IPS DF 19.7 (cell line): ENCODE data around the gene TUBA1B.

Source experiments
- DNase-seq: peaks from one replicate; pipeline ENCODE4 v3.0.0-alpha.2; 2013; ENCODE audit warnings: low read depth, low spot score

Gene TUBA1B

DNA sequence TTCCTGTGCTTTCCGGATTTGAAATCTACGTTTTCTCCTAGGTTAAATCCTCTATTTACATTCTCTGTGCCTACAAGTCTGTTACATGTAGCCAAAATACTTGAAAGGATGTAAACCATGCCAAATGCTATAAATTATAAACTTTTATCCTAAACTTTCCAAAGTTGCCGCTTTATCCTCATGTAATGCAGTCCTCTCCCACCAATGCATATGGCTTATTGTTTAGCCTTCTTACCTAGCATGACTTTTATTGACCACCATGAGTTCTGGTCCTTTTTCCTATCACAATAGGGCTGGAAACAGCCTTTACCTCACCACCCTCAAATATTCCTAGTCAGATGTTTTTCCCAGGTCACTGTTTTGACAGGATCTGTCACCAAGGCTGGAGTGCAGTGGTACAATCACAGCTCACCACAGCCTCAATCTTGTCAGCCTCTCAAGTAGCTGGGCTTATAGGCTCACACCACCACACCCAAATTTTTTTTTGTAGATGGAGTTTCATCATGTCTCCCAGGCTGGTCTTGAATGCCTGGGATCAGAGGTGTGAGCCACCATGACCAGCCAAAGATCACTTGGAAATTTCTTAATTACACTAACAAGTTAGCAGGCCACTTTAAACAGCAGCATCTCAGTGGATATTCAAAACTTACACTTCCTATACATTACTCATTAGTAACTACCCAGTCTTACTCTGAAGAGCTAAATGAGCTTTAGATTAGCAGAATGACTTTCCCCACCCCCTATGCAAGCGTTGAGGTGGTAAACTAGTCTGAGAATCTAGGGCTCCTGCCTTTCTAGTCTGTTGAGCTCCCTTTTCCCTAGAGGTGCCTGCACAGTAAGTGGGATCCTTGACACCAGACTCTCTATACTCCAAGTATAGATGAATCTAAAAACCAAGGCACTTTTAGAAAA is 4.1 kb downstream of the TUBA1B start:
- DNase-seq = no peak

GRCh38 chr12:49121047-49121696 is 10.0 kb downstream of the TUBA1B start:
- peak; percentile 30 for DNase-seq

DNA sequence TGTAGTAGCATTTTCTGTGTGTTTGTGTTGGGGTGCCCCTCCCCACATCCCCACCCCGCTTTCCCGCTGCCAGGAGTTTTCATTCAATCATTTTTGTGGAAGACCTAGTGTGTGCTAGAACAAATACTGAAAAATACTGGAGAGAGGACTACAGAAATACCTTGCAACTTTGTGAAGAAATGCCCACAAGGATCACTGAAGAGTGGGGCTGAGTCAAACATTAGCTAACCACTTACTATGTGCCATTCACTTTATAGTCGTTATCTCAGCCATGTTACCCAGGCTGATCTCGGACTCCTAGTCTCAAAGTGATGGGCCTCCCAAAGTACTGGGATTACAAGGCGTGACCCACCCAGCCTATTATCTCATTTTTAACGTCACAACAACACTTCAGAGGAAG is 20.0 kb downstream of the TUBA1B start:
- DNase-seq = no peak

DNA sequence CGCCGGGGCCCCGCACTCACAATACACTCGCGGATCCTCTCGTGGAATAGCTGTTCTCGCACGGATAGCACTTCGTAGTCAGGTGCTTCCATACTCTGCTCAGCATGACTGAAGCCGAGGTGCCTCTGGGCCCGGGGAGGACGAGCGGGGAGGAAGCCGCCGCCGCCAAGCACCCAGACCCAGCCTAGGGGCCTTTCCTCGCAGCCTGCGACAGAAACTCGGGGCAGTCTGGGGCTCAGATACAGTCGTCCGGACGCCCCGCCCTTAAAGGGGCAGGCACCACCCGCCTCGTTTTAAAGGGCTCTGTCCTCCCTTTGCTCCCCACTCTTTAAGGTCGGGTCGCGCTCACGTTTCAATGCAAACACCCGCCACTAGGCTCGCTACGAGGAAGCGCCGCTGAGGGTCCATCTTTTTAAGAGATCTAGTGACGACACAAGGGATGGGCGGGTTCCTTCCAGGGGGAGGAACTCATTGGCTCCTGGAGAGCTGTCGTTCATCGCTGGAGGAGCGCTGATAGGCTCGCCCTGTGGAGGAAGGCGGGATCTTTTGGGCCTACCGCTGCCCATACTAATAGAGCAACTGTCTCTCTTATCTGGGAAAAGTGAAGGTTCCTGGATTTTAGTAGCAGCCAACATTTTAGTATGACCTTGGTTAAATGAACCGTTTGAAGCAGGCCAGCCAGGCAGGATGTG is 20.6 kb downstream of the TUBA1B start, which contains the start of gene LMBR1L:
Gene LMBR1L (minus strand): TSS at position 384 of the 692 bp plus-strand sequence. CDS start 292 bp downstream, at position 92.
- DNase-seq = peak; percentile 90

- DNase-seq = no peak
Measured at GRCh38 chr12:49109641-49110463, 21.3 kb downstream of the TUBA1B start.

- no peak for DNase-seq
Measured at GRCh38 chr12:49108958-49109404, 22.2 kb downstream of the TUBA1B start.

DNA sequence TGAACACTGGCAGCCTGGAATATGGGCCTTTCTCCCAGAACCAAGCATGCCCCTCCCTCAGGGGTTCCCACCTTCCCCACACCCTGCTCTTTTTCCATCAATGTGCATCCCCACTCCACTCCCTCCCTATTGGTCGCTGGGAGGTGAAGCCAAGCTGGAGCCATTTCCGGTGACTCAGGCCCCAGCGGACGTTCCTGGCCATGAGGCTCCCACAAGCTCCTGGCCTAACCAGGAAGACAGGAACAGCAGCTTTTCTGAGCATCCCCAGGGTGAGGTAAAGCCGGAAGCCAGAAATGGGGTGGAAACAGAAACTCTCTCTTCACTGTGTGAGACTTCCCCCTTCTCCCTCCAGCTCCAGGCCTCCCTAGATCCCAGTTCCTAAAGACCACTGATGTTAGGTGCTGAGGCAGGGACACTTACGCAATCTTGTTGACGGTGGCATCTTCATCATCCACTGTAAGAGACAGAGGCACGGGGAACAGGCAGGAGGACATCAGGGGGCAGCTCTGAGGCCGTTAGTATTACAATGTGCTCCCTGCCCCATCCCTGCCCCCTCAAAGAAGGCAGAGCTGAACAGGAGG is 25.6 kb downstream of the TUBA1B start:
- DNase-seq = no peak

- no peak for DNase-seq
Measured at GRCh38 chr12:49104822-49105221, 26.4 kb downstream of the TUBA1B start.

DNA sequence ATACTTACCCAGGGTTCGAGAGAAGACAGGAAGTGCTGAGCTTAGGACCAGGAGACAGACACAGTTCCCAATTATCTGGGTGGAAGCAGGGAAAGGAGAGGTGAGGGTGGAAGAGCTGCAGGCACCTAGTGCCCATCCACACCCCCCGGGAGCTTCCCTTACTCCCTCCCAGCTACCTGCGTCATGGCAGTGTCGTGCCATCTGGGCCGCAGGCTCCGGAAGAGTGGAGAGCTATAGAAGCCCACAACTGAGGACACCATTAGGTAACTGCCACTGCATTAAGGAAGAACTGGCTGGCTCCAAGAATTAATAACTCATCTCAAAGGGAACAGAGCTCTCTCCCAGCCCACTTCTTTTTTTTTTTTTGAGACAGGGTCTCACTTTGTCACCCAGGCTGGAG is 30.8 kb downstream of the TUBA1B start:
- DNase-seq = no peak

DNA sequence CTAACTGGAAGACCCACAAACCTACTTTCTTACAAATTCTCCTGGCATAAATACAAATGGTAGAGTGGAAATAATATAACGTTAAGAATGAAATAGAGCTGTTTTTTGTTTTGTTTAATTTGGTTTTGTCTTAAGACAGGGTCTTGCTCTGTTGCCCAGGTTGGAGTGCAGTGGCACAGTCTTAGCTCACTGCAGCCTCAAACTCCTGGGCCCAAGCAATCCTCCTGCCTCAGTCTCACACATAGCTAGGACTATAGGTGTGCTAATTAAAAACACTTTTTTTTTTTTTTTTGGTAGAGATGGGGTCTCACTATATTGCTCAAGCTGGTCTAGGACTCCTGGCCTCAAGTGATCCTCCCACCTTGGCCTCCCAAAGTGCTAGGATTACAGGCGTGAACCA is 32.5 kb downstream of the TUBA1B start:
- DNase-seq = no peak

DNA sequence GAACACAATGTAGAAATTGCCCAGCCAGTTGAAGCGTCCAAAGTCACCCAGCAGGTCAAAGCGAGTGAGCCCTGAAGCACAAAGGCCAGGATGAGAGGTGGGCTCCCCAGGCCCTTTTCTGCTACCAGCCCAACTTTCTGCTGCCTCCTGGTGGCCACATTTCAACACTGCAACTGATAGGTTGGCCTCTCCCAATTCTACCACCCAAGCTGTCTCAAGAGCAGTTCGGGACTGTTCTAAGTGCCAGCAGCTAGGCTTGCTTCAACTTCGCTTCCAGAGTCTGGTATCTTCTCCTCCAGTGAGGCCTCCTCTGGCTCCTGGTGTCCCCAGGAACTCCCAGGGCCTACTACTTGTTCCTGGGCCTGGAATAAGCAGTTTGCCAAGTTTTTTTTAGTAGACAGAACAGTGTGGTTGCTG is 33.2 kb downstream of the TUBA1B start:
- DNase-seq = no peak

DNA sequence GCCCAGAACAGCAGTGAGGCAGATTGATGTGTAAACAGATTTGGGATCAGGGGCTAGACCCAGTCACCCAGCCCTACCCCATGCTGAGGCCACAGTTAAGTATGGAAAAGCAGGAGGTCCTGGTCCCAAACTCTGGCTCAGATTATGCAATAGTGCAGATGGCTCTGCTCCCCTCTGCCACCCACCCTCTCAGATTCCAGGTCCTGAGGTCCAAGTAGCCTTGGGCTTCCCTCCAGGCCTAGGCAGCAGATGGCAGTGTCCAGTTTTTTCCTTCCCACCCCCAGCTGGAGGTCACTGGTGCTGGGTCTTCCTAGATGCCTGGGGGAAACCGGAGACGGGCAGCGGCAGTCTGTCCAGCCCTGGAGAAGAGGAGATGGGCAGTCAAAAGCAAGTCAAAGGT is 33.8 kb downstream of the TUBA1B start:
- DNase-seq = no peak

DNA sequence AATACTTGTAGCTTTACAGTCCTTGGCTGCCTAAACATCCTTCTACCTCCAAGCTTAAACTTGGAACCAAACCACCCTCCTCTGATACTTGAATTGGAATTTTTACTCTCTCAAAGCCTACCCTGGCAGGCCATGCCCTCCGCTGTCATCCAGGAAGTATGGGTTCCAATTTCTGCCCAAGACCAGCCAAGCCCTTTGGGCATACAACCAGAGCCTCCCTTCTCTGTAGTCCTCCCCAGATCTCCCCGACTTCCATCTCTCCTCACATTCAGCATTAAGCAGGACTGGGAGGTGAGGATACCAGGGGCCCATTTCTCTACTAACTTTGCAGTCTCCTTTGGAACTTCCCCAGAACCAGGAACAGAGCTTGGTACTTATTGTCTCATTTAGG is 36.2 kb downstream of the TUBA1B start:
- no peak for DNase-seq

- DNase-seq = no peak
Measured at GRCh38 chr12:49094160-49094974, 36.8 kb downstream of the TUBA1B start, which contains the start of gene DHH. TSS of gene DHH (minus strand) at chr12:49094801. CDS start at chr12:49094512, 289 bp downstream.

DNA sequence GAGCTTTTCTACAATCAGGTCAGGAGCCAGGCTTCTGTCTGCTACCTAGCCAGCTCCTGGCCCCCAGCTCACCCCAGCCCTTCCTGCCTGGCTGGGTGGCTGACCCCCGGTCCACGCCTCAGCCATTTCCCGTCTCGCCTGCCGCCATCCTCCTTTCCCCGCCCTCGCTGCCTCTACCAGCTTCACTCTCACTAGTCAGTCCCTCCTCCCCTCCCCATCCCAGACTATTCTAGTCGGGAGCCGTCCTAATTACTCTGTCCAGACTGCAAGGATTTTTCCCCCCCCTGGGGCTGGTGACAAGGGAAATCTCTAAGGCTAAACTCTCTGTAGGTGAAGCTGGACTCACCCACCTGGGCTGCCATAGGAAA is 37.4 kb downstream of the TUBA1B start:
- no peak for DNase-seq

DNA sequence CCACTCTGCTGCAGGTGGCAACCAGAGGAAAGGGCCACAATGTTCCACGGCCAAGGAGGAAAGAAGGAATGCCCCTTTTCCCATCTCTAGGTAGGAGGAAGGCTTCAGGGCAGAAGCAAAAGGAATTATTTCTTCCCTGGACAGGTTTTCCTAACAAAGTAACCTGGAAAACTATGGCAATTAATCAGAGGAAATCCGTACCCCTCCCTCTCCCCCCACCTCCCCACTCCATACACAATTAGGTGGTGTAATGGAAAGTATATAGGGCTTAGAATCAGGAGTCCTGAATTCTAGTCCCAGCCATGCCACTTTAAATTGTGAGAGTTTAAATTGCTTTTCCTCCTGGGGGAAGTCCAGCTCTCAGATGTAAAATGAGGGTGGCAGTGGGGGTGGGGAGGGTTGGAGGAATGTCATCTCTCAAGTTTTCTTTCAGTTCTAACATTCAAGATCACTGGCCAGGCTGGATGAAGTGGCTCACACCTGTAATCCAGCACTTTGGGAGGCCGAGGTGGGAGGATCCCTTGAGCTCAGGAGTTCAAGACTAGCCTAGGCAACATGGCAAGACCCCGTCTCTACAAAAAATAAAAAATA is 38.3 kb downstream of the TUBA1B start:
- no peak for DNase-seq

GRCh38 chr12:49092086-49092815 is 38.9 kb downstream of the TUBA1B start:
- DNase-seq = peak; percentile 64

- DNase-seq = no peak
Measured at GRCh38 chr12:49091836-49092085, 39.4 kb downstream of the TUBA1B start.
